ENCODE data around the gene ALOX15. TPM values are rescaled to one million over a fixed set of nuclear protein-coding genes. Genes with fewer than 3 reads are reported as not detected.

ALOX15 gene
- total RNA-seq, 1 experiment from 2014 or later, result 0.31 TPM

DNA sequence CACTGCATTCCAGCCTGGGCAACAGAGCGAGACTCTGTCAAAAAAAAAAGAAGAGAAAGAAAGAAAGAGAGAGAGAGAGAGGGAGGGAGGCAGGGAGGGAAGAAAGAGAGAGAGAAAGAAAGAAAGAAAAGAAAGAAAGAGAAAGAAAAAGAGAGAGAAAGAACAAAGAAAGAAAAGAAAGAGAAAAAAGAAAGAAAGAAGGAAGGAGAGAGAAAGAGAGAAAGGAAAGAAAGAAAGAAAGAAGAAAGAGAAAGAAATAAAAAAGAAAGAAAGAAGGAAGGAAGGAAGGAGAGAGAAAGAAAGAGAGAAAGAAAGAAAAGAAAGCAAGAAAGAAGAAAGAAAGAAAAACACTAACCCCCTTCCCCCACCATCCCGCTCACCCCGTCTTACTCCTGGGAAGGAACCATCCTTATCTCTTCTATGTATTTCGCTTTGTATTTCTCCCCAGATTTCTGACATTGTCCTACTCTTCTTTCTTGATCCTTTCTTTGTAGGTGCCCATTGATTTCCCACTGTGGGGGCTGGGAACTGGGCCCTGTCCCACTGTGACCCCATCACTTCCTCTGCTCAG is 20.9 kb downstream of the ALOX15 start:
- Mint-ChIP-seq H3K36me3 (ENCODE audit: insufficient read depth in 1 of 3, low read depth in 3 of 3) (no peaks in the 10 kb centered on the region), H3K4me3 (no peak overlapping the region), H3K27me3 (ENCODE audit: low read depth) (peaks cover 2% of the 10 kb centered on the region; the same call in 1 of the 2 replicates), H3K9me3 (no peaks in the 10 kb centered on the region; a peak in 1 of 5 replicates), H3K4me1 (peaks cover 11 to 19% of the 10 kb centered on the region in 2 experiments), H3K27ac (no peak overlapping the region)
- no peak overlapping the region for H2BK5ac ChIP-seq (ENCODE audit: insufficient read length, low read length)
- no peak overlapping the region for H2BK12ac ChIP-seq (ENCODE audit: insufficient read length, low read depth, low read length)
- no peak overlapping the region for H4K8ac ChIP-seq (replicated peaks; ENCODE audit: insufficient read length, low read depth, low read length)
- no peaks in the 10 kb centered on the region for H3K27me3 ChIP-seq (ENCODE audit: insufficient read depth, low read length)
- H2AFZ ChIP-seq (ENCODE audit: low read length), result no peak overlapping the region
- no peak overlapping the region for H3K4me2 ChIP-seq (ENCODE audit: insufficient read depth, insufficient read length, low read length)
- no peaks in the 10 kb centered on the region for H3K79me1 ChIP-seq (ENCODE audit: insufficient read depth, low read depth, low read length, poor library complexity, severe bottlenecking)
- WGBS (ENCODE audit: extremely low coverage, insufficient read length, low lambda C conversion rate), result no CpG with 5 or more reads among the region's 4 CpGs
- no peak for DNase-seq
- no peaks in the 10 kb centered on the region for H3K79me2 ChIP-seq (ENCODE audit: insufficient read depth, low read length)
- no peaks in the 10 kb centered on the region for H4K20me1 ChIP-seq (ENCODE audit: control insufficient read depth, insufficient read depth, insufficient read length)
- H4K5ac ChIP-seq (ENCODE audit: insufficient read length, low read depth, low read length), result no peak overlapping the region
- H4K91ac ChIP-seq (ENCODE audit: insufficient read length, low read depth, low read length), result no peak overlapping the region
- H3K4me1 ChIP-seq (ENCODE audit: insufficient read depth, low read length), result no peaks in the 10 kb centered on the region
- no peak overlapping the region for H3K9ac ChIP-seq (ENCODE audit: extremely low read depth, insufficient read length, low read length)
- no peaks in the 10 kb centered on the region for H3K9me3 ChIP-seq (ENCODE audit: control insufficient read depth, low read depth, low read length)
- no peak overlapping the region for H2BK20ac ChIP-seq (ENCODE audit: low read depth, low read length, poor library complexity, severe bottlenecking)
- H2BK120ac ChIP-seq (ENCODE audit: low read depth, low read length, poor library complexity, severe bottlenecking), result no peak overlapping the region
- no peak overlapping the region for H3K56ac ChIP-seq (ENCODE audit: insufficient read length, low read depth, low read length)
- no peak overlapping the region for H3T11ph ChIP-seq (ENCODE audit: low read length)
- no peak overlapping the region for H3K23ac ChIP-seq (ENCODE audit: insufficient read length, low read depth, low read length)
- H3K14ac ChIP-seq (ENCODE audit: insufficient read depth, low read length), result no peak overlapping the region
- H3K23me2 ChIP-seq (ENCODE audit: insufficient read length, low read depth, low read length, poor library complexity, severe bottlenecking), result no peaks in the 10 kb centered on the region
- TF ChIP-seq, protein P1, sequence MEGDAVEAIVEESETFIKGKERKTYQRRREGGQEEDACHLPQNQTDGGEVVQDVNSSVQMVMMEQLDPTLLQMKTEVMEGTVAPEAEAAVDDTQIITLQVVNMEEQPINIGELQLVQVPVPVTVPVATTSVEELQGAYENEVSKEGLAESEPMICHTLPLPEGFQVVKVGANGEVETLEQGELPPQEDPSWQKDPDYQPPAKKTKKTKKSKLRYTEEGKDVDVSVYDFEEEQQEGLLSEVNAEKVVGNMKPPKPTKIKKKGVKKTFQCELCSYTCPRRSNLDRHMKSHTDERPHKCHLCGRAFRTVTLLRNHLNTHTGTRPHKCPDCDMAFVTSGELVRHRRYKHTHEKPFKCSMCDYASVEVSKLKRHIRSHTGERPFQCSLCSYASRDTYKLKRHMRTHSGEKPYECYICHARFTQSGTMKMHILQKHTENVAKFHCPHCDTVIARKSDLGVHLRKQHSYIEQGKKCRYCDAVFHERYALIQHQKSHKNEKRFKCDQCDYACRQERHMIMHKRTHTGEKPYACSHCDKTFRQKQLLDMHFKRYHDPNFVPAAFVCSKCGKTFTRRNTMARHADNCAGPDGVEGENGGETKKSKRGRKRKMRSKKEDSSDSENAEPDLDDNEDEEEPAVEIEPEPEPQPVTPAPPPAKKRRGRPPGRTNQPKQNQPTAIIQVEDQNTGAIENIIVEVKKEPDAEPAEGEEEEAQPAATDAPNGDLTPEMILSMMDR (conservative IDR thresholded peaks at IDR 0.05), result no peak
- no peak overlapping the region for H2BK15ac ChIP-seq (ENCODE audit: low read depth, low read length)
- no peak overlapping the region for H2AK5ac ChIP-seq (ENCODE audit: insufficient read length, low read length)
- no peak overlapping the region for H3K18ac ChIP-seq (ENCODE audit: insufficient read length, low read depth, low read length)
- no peak overlapping the region for H3K27ac ChIP-seq (ENCODE audit: insufficient read length, low read depth, low read length)
- H3K4ac ChIP-seq (ENCODE audit: low read depth, low read length), result no peak overlapping the region
